NCI-H524 treated with DMSO at 0.1 percent for 48 hours (cell line): ENCODE data around the gene HNRNPUL2.
"Not testable (repeated sequence)": the region's sequence is repeated elsewhere in the genome, so short reads cannot be mapped to it uniquely, and the experiment has no call there.

Experiments
- DNase-seq: peaks from one replicate; lab custom pipeline; 2025; lab: John Stamatoyannopoulos, UW

HNRNPUL2 gene

DNA sequence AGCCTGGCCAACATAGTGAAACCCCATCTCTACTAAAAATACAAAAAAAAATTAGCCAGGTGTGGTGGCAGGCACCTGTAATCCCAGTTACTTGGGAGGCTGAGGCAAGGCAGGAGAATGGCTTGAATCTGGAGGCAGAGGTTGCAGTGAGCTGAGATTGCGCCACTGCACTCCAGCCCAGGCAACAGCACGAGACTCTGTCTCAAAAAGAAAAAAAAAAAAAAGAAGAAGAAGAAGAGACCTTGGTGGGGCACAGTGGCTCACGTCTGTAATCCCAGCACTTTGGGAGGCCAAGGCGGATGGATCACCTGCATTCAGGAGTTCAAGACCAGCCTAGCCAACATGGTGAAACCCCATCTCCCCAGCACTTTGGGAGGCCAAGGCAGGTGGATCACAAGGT lies 23.3 kb downstream of the HNRNPUL2 start:
- not testable (repeated sequence) for DNase-seq

- DNase-seq = no peak
Observed at GRCh38 chr11:62702246-62702645, 25.0 kb downstream of the HNRNPUL2 start.

DNA sequence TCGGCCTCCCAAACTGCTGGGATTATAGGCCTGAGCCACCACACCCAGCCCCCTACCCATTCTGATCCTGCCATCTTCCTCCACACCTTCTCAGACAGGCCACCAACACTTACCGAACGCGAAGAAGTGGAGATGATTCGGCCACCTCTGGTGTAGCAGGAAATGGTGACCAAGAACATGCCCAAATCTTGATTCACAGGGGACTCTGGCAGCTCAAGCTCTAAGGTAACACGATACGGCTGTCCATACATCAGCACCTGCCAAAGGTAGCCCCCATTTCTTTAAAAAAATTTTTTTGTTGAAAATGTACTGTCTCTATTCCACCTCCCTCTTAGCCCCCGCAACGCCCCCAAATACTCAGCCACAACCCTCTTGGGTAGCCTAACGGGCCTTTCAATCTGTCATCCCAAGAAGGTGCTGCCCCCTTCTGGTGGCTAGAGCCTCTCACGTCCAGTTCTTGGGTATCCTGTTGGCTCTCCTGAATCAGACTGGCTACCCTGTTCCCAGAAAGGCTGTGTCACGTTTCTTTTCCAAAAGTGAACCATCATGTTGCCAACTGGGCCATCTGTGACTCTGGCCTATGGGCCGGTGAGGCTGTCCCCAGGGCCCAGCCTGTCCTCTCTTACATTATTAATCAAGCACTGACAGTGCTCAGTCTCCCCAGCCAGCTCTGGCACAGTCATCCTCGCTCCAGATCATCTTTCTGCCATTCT lies 32.6 kb downstream of the HNRNPUL2 start:
- no peak for DNase-seq

DNA sequence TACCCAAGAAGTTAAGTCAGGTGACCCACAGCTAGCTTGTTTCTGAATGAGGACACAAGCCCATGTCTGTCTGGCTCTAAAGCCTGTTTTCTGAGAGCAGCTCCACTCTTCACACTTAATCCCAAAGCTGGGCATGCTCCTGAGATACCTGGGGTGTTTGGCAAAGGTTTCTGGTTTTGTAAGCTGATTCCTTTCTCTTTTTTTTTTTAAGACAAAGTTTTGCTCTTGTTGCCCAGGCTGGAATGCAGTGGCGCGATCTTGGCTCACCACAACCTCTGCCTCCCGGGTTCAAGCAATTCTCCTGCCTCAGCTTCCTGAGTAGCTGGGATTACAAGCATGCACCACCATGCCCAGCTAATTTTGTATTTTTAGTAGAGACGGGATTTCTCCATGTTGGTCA lies 33.6 kb downstream of the HNRNPUL2 start:
- not testable (repeated sequence) for DNase-seq

GRCh38 chr11:62689421-62690183 lies 37.7 kb downstream of the HNRNPUL2 start, which contains the start of gene LRRN4CL:
LRRN4CL (minus strand) TSS chr11:62689530; CDS start chr11:62688508, 1,022 bp downstream.
- no peak for DNase-seq

GRCh38 chr11:62688491-62688890 lies 38.8 kb downstream of the HNRNPUL2 start:
- no peak for DNase-seq

GRCh38 chr11:62687508-62688396 lies 39.5 kb downstream of the HNRNPUL2 start:
- DNase-seq = no peak

DNA sequence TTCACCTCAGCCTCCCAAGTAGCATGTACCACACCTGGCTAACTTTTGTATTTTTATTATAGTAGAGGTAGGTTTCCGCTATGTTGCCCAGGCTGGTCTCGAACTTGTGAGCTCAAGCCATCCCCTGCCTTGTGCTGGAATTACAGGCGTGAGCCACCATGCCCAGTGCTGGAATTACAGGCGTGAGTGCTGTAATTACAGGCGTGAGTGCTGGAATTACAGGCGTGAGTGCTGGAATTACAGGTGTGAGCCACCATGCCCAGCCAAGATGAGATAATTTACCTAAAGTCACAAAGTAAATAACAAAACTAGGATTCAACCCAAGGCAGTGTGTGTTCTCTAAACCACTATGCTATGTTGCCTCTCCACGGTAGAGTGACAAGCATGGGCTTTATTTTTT lies 44.7 kb downstream of the HNRNPUL2 start:
- DNase-seq = no peak

DNA sequence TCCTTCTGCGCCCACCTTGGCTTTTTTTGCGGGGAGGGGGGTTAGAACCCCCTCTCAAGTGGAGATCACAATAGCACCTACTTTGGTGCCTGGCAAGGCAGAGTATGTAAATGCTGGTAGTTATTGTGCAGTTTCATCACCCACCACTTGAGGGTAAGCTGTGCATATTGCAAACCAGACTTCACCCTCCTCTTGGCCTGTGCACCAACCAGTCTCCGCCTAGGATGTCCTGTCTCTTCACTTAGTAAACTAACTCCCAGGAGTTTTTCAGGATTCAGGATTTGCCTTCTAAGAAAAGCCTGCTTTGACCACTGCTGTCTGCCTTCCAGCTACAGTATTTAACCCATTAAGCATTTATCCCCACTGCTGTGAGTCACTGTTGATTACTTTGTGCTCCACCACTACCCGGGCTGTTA lies 46.4 kb downstream of the HNRNPUL2 start:
- DNase-seq = no peak

DNA sequence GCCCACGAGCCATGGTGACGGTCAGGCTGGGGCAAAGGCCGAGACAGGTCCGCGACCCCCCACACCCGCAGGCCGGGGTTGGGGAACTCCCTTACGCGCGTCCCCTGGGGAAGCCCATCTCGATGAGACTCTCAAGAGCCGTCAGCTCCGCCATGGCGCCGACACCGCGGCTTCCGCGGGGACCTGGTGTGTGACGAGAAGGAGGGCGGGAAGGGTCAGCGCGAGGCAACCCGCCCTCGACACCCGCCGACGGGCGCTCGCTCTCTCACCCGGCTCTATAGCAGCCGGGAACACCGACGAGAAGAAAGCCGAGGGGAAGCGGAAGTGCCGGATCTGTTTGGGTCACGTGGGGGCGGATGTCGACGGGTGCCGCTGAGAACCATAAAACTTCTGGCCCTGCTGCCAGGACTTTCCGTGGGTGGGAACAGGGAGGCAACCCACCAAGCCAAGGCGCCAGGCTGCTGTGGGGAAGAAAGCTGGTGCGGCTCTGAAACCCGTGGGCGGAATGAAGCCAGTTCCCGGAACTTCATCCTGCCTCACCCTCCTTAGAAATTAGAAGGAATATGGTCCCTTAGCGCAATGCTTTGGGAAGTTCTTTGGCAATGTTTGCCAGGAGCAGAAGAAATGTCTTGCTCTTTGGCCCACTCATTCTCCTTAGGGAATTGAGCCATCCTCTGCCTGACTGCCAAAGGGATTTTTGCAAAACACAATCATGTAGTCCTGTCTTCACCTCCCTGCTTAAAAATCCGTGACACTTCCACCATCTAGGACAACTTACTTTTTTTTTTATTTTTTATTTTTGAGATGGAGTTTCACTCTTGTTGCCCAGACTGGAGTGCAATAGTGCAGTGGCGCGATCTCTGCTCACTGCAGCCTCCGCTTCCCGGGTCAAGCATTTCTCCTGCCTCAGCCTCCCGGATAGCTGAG lies 48.2 kb downstream of the HNRNPUL2 start, which contains the start of gene UBXN1:
UBXN1 (minus strand) TSS at position 304 of the 927 bp plus-strand sequence; CDS start at position 154, 150 bp downstream.
- DNase-seq = peak; percentile 35

DNA sequence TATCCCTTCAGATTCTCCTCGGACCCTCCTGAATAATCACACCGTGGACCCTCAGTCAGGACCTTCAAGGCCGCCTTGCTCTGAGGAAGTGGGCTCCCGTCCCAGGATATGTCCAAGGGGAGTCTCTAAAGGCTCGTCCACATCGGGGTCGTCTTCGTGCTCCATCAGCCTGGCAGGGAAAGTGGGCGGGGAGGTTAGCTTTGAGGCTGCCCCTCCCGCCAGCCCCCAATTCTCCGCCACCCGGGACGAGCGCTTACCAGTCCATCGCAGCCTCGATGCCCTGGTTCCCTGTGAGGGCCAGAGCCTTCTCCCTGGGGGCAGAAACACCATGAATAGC lies 48.9 kb downstream of the HNRNPUL2 start:
- DNase-seq = no peak

- DNase-seq = no peak
Observed at GRCh38 chr11:62677714-62678113, 49.5 kb downstream of the HNRNPUL2 start.

DNA sequence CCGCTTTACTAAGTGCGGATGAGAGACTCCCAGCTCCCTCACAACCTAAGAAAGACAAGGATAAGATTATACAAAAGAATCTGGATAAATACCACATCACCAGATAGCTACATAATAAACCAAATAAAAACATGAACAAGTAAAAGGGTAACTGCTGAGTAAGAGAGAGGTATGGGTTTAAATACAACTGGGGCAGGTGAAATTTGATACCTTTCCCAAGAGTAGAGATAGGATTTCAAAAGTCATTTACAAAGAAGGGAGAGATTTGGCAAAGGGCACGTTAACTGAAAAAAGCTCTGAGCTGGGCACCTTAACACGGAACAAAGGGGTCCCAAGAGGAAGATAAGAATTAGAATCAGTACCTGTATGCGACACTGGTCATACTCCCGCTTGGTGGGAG lies 50.1 kb downstream of the HNRNPUL2 start:
- no peak for DNase-seq

- DNase-seq = no peak
Observed at GRCh38 chr11:62676698-62677097, 50.6 kb downstream of the HNRNPUL2 start.

DNA sequence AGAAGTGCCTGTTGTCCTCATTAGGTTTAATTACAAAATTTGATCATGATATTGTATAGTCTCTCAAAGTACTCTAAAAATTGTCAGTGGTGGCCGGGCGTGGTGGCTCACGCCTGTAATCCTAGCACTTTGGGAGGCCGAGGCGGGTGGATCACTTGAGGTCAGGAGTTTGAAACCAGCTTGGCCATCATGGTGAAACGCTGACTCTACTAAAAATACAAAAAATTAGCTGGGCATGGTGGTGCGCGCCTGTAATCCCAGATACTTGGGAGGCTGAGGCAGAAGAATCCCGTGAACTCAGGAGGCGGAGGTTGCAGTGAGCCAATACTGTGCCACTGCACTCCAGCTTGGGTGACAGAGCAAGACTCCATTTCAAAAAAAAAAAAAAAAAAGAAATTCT lies 51.8 kb downstream of the HNRNPUL2 start:
- DNase-seq = not testable (repeated sequence)

- no peak for DNase-seq
Observed at GRCh38 chr11:62673196-62673525, 54.1 kb downstream of the HNRNPUL2 start.

DNA sequence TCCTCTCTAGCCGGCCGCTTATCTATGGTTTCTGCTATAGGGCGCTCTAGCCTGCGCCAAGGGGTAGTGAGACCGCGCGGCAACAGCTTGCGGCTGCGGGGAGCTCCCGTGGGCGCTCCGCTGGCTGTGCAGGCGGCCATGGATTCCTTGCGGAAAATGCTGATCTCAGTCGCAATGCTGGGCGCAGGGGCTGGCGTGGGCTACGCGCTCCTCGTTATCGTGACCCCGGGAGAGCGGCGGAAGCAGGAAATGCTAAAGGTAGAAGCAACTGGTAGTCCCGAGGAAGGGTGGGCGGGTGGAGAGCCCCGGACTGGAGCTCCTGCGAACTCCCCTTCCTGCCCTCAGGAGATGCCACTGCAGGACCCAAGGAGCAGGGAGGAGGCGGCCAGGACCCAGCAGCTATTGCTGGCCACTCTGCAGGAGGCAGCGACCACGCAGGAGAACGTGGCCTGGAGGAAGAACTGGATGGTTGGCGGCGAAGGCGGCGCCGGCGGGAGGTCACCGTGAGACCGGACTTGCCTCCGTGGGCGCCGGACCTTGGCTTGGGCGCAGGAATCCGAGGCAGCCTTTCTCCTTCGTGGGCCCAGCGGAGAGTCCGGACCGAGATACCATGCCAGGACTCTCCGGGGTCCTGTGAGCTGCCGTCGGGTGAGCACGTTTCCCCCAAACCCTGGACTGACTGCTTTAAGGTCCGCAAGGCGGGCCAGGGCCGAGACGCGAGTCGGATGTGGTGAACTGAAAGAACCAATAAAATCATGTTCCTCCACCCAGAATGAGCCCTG lies 55.5 kb downstream of the HNRNPUL2 start, which contains the start of the genes LBHD1 and UQCC3:
LBHD1 (minus strand) TSS at position 660 of the 782 bp plus-strand sequence. CDS start 2,236 bp downstream, outside the sequence.
UQCC3 (plus strand) TSS at position 66 of the 782 bp plus-strand sequence; CDS start at position 139, 73 bp downstream.
- peak; percentile 23 for DNase-seq

DNA sequence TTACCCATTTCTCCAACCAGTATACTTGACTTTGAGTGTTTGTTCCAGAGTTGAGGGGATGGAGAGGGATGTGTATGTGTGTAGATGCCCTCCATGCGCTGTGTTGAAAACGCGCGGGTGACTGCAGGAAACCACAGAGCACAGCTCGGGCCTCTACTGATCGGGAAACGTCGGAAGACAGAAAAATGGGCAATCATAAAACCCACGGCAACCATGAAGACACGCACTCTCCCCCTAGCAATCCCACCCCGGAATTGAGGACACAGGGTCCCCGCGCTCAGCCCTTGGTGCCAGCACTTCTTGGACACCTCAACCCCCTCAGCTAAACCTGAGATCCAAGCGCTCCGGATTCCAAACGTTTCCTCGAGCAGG lies 56.0 kb downstream of the HNRNPUL2 start:
- no peak for DNase-seq

DNA sequence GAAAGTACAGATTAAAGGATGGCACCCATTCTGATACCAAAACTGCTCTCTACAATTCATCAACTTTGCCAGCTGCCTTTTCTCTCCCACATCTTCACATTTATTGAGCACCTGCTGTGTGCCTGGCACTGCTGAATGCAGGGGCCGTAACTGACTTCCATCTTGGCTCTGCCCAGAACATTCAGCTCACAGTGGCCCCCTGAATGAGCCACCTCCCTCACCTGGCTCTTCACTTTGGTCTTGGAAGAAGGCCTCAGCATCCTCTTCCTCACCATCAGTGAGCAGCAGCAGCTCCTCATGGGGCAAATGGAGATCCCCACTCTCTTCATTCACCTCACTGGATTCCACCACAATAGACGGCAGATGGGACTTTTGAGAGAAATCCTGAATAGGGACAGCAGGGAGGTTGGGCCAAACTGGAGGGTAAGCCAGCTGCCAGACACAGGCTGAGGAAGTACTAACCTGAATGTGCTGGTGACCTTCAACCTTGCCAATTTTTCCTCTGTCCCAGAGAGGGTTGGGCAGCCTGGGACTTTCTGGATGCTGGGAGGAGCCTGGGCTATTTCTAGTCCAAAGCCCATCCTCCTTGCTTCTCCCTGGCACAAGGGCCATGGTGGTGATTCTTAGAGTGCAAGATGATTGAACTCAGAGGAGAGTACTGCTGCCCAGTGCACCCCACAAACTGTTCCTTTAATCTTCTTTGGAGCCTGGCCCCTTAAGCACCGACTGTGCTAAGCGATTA lies 57.7 kb downstream of the HNRNPUL2 start:
- no peak for DNase-seq

- DNase-seq = no peak
Observed at GRCh38 chr11:62667460-62667859, 59.8 kb downstream of the HNRNPUL2 start.
